ENCODE measurements around the gene CCDC148.

Gene CCDC148

GRCh38 chr2:158138255-158138654 is 318.3 kb downstream of the CCDC148 start:
- no peak for TF ChIP-seq CTCF (IDR thresholded peaks at IDR 0.05; ENCODE audit: extremely low read depth, insufficient read depth, missing control alignments)
- no peak for DNase-seq (ENCODE audit: low spot score)
- in situ Hi-C loops (cut with MboI; ENCODE audit: low pct_unique_long_range_greater_than_20kb, low sequenced_read_pairs, unreplicated experiment) = no loop called here

GRCh38 chr2:158135096-158135495 is 321.5 kb downstream of the CCDC148 start:
- in situ Hi-C loops (cut with MboI; ENCODE audit: low pct_unique_long_range_greater_than_20kb, low sequenced_read_pairs, unreplicated experiment) = no loop called here

GRCh38 chr2:158134655-158135054 is 321.9 kb downstream of the CCDC148 start:
- in situ Hi-C loops (cut with MboI; ENCODE audit: low pct_unique_long_range_greater_than_20kb, low sequenced_read_pairs, unreplicated experiment) = no loop called here
- DNase-seq (ENCODE audit: low spot score) = no peak

More at GRCh38 chr2:158135096-158135495, 321.5 kb downstream of the CCDC148 start:
- DNase-seq (ENCODE audit: low spot score) = no peak
- no peak for TF ChIP-seq CTCF (IDR thresholded peaks at IDR 0.05; ENCODE audit: extremely low read depth, insufficient read depth, missing control alignments)

GRCh38 chr2:158134055-158134454 is 322.5 kb downstream of the CCDC148 start:
- in situ Hi-C loops (cut with MboI; ENCODE audit: low pct_unique_long_range_greater_than_20kb, low sequenced_read_pairs, unreplicated experiment) = no loop called here
- no peak for DNase-seq (ENCODE audit: low spot score)
- no peak for TF ChIP-seq CTCF (IDR thresholded peaks at IDR 0.05; ENCODE audit: extremely low read depth, insufficient read depth, missing control alignments)

More at GRCh38 chr2:158134655-158135054, 321.9 kb downstream of the CCDC148 start:
- TF ChIP-seq CTCF (IDR thresholded peaks at IDR 0.05; ENCODE audit: extremely low read depth, insufficient read depth, missing control alignments) = no peak

GRCh38 chr2:158131919-158132566 is 324.5 kb downstream of the CCDC148 start:
- no peak for DNase-seq (ENCODE audit: low spot score)
- in situ Hi-C loops (cut with MboI; ENCODE audit: low pct_unique_long_range_greater_than_20kb, low sequenced_read_pairs, unreplicated experiment) = no loop called here
- no peak for TF ChIP-seq CTCF (IDR thresholded peaks at IDR 0.05; ENCODE audit: extremely low read depth, insufficient read depth, missing control alignments)

GRCh38 chr2:158131483-158131912 is 325.1 kb downstream of the CCDC148 start:
- in situ Hi-C loops (cut with MboI; ENCODE audit: low pct_unique_long_range_greater_than_20kb, low sequenced_read_pairs, unreplicated experiment) = no loop called here
- DNase-seq (ENCODE audit: low spot score) = no peak
- no peak for TF ChIP-seq CTCF (IDR thresholded peaks at IDR 0.05; ENCODE audit: extremely low read depth, insufficient read depth, missing control alignments)

All from GM13977 (cell line).